ENCODE results near the gene PFDN6.
"Not testable (repeated sequence)": the region's sequence is repeated elsewhere in the genome, so short reads cannot be mapped to it uniquely, and the experiment has no call there.

Gene PFDN6

GRCh38 chr6:33264015-33264414 lies 25.4 kb upstream of the PFDN6 start:
- Histone ChIP-seq H3K36me3 (ENCODE audit: insufficient read depth, insufficient read length, low read length) (peaks cover 57% of the 10 kb centered on the region), H3K9ac (ENCODE audit: insufficient read length, low read depth) (no peak overlapping the region), H3K4me1 (ENCODE audit: insufficient read depth, insufficient read length) (no peaks in the 10 kb centered on the region), H3K9me3 (ENCODE audit: insufficient read depth, low read length) (no peaks in the 10 kb centered on the region), H3K27me3 (ENCODE audit: insufficient read depth, insufficient read length) (no peaks in the 10 kb centered on the region), H3K4me3 (ENCODE audit: insufficient read length, low read depth) (no peak overlapping the region)
- TF ChIP-seq YY1 (IDR thresholded peaks at IDR 0.05; ENCODE audit: insufficient read depth, insufficient read length) (no peak), ZNF274 (IDR thresholded peaks at IDR 0.05; ENCODE audit: low read depth, low read length) (no peak), SUZ12 (IDR thresholded peaks at IDR 0.05; ENCODE audit: extremely low read depth, insufficient read depth, insufficient read length) (no peak)
- no peak for DNase-seq (ENCODE audit: low read depth, low spot score)

DNA sequence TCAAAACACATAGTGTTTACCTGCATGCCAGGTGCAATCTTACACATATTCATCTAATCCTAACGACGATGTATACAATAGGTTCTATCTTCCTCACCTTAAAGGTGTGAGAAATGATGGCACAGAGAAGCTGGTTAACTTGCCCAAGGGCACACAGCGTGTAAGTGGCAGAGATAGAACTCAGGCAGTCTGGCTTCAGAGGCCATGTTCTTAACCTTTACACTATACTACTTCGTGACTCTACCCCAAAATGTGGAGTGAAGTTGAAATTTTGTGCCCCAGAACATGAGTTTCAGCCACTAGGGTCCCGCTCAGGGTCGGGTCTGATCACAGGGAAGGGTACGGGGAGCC lies 18.3 kb upstream of the PFDN6 start:
- peaks cover 80% of the 10 kb centered on the region for H3K36me3 ChIP-seq (ENCODE audit: insufficient read depth, insufficient read length, low read length)
- no peak for DNase-seq (ENCODE audit: low read depth, low spot score)
- H3K9ac ChIP-seq (ENCODE audit: insufficient read length, low read depth), result peak overlapping the region; percentile 94
- H3K4me3 ChIP-seq (ENCODE audit: insufficient read length, low read depth), result peak overlapping the region; percentile 86
- no peaks in the 10 kb centered on the region for H3K9me3 ChIP-seq (ENCODE audit: insufficient read depth, low read length)
- no peaks in the 10 kb centered on the region for H3K4me1 ChIP-seq (ENCODE audit: insufficient read depth, insufficient read length)
- no peaks in the 10 kb centered on the region for H3K27me3 ChIP-seq (ENCODE audit: insufficient read depth, insufficient read length)
- TF ChIP-seq SUZ12 (IDR thresholded peaks at IDR 0.05; ENCODE audit: extremely low read depth, insufficient read depth, insufficient read length), result no peak
- no peak for TF ChIP-seq YY1 (IDR thresholded peaks at IDR 0.05; ENCODE audit: insufficient read depth, insufficient read length)
- TF ChIP-seq ZNF274 (IDR thresholded peaks at IDR 0.05; ENCODE audit: low read depth, low read length), result no peak

GRCh38 chr6:33271468-33272274 lies 17.7 kb upstream of the PFDN6 start, which contains the start of the genes RPS18 and VPS52:
Gene RPS18, plus strand, starts transcription at chr6:33272075. Its CDS starts 45 bp downstream, at chr6:33272120.
Gene VPS52, minus strand, starts transcription at chr6:33271876. Its CDS starts 201 bp downstream, at chr6:33271675.
- Histone ChIP-seq H3K27me3 (ENCODE audit: insufficient read depth, insufficient read length) (no peaks in the 10 kb centered on the region), H3K36me3 (ENCODE audit: insufficient read depth, insufficient read length, low read length) (peaks cover 79% of the 10 kb centered on the region), H3K4me1 (ENCODE audit: insufficient read depth, insufficient read length) (no peaks in the 10 kb centered on the region), H3K9me3 (ENCODE audit: insufficient read depth, low read length) (no peaks in the 10 kb centered on the region), H3K4me3 (ENCODE audit: insufficient read length, low read depth) (peak within 1 kb of the TSS; percentile 86), H3K9ac (ENCODE audit: insufficient read length, low read depth) (peak within 1 kb of the TSS; percentile 97)
- TF ChIP-seq ZNF274 (IDR thresholded peaks at IDR 0.05; ENCODE audit: low read depth, low read length) (no peak), SUZ12 (IDR thresholded peaks at IDR 0.05; ENCODE audit: extremely low read depth, insufficient read depth, insufficient read length) (no peak), YY1 (IDR thresholded peaks at IDR 0.05; ENCODE audit: insufficient read depth, insufficient read length) (peak; percentile 84)
- DNase-seq (ENCODE audit: low read depth, low spot score), result peak; percentile 95

GRCh38 chr6:33272275-33273128 lies 16.9 kb upstream of the PFDN6 start:
- Histone ChIP-seq H3K9ac (ENCODE audit: insufficient read length, low read depth) (peak overlapping the region; percentile 97), H3K36me3 (ENCODE audit: insufficient read depth, insufficient read length, low read length) (peaks cover 71% of the 10 kb centered on the region), H3K9me3 (ENCODE audit: insufficient read depth, low read length) (no peaks in the 10 kb centered on the region), H3K4me1 (ENCODE audit: insufficient read depth, insufficient read length) (no peaks in the 10 kb centered on the region), H3K4me3 (ENCODE audit: insufficient read length, low read depth) (peak overlapping the region; percentile 86), H3K27me3 (ENCODE audit: insufficient read depth, insufficient read length) (no peaks in the 10 kb centered on the region)
- TF ChIP-seq YY1 (IDR thresholded peaks at IDR 0.05; ENCODE audit: insufficient read depth, insufficient read length), result no peak
- TF ChIP-seq SUZ12 (IDR thresholded peaks at IDR 0.05; ENCODE audit: extremely low read depth, insufficient read depth, insufficient read length), result no peak
- TF ChIP-seq ZNF274 (IDR thresholded peaks at IDR 0.05; ENCODE audit: low read depth, low read length), result no peak
- no peak for DNase-seq (ENCODE audit: low read depth, low spot score)

GRCh38 chr6:33273129-33273923 lies 16.1 kb upstream of the PFDN6 start:
- no peak for DNase-seq (ENCODE audit: low read depth, low spot score)
- H3K36me3 ChIP-seq (ENCODE audit: insufficient read depth, insufficient read length, low read length), result peaks cover 69% of the 10 kb centered on the region
- peak overlapping the region; percentile 86 for H3K4me3 ChIP-seq (ENCODE audit: insufficient read length, low read depth)
- peaks cover 7% of the 10 kb centered on the region for H3K4me1 ChIP-seq (ENCODE audit: insufficient read depth, insufficient read length)
- no peaks in the 10 kb centered on the region for H3K27me3 ChIP-seq (ENCODE audit: insufficient read depth, insufficient read length)
- no peaks in the 10 kb centered on the region for H3K9me3 ChIP-seq (ENCODE audit: insufficient read depth, low read length)
- peak overlapping the region; percentile 97 for H3K9ac ChIP-seq (ENCODE audit: insufficient read length, low read depth)
- no peak for TF ChIP-seq YY1 (IDR thresholded peaks at IDR 0.05; ENCODE audit: insufficient read depth, insufficient read length)
- TF ChIP-seq ZNF274 (IDR thresholded peaks at IDR 0.05; ENCODE audit: low read depth, low read length), result no peak
- TF ChIP-seq SUZ12 (IDR thresholded peaks at IDR 0.05; ENCODE audit: extremely low read depth, insufficient read depth, insufficient read length), result no peak

- TF ChIP-seq ZNF274 (IDR thresholded peaks at IDR 0.05; ENCODE audit: low read depth, low read length), result no peak
- TF ChIP-seq SUZ12 (IDR thresholded peaks at IDR 0.05; ENCODE audit: extremely low read depth, insufficient read depth, insufficient read length), result no peak
- no peak for TF ChIP-seq YY1 (IDR thresholded peaks at IDR 0.05; ENCODE audit: insufficient read depth, insufficient read length)
- peaks cover 69% of the 10 kb centered on the region for H3K36me3 ChIP-seq (ENCODE audit: insufficient read depth, insufficient read length, low read length)
- H3K9ac ChIP-seq (ENCODE audit: insufficient read length, low read depth), result peak overlapping the region; percentile 97
- peak overlapping the region; percentile 86 for H3K4me3 ChIP-seq (ENCODE audit: insufficient read length, low read depth)
- peaks cover 7% of the 10 kb centered on the region for H3K4me1 ChIP-seq (ENCODE audit: insufficient read depth, insufficient read length)
- no peaks in the 10 kb centered on the region for H3K27me3 ChIP-seq (ENCODE audit: insufficient read depth, insufficient read length)
- no peak for DNase-seq (ENCODE audit: low read depth, low spot score)
- no peaks in the 10 kb centered on the region for H3K9me3 ChIP-seq (ENCODE audit: insufficient read depth, low read length)
These were observed 15.2 kb upstream of the PFDN6 start for GRCh38 chr6:33273924-33274902.

DNA sequence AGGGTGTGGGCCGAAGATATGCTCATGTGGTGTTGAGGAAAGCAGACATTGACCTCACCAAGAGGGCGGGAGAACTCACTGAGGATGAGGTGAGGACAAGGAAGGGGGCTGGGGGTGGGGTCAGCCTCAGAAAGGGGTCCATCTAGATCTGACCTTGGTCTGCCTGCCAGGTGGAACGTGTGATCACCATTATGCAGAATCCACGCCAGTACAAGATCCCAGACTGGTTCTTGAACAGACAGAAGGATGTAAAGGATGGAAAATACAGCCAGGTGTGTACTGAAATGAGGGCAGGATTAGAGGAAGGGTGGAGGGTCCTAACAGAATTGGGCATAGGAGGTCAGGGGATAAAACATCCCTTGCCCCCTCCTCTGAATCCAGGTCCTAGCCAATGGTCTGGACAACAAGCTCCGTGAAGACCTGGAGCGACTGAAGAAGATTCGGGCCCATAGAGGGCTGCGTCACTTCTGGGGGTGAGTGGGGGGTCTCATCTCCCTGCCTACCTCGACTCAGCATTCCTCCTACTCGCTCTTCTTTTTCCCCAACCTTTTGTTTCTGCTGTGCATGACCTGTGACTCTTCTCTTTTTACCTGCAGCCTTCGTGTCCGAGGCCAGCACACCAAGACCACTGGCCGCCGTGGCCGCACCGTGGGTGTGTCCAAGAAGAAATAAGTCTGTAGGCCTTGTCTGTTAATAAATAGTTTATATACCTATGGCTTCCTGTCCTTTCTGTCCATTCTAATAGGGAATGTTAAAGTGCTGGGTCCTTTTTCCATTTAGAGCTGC lies 13.4 kb upstream of the PFDN6 start:
- not testable (repeated sequence) for H3K4me1 ChIP-seq (ENCODE audit: insufficient read depth, insufficient read length); H3K9me3 ChIP-seq (ENCODE audit: insufficient read depth, low read length); H3K27me3 ChIP-seq (ENCODE audit: insufficient read depth, insufficient read length); DNase-seq (ENCODE audit: low read depth, low spot score)
- Histone ChIP-seq H3K9ac (ENCODE audit: insufficient read length, low read depth) (peak overlapping the region; percentile 81), H3K36me3 (ENCODE audit: insufficient read depth, insufficient read length, low read length) (peaks cover 78% of the 10 kb centered on the region), H3K4me3 (ENCODE audit: insufficient read length, low read depth) (peak overlapping the region; percentile 35)
